IPS-18c (cell line): Measurements from ENCODE around the gene TMEM167B.
"Not testable (repeated sequence)": the region's sequence is repeated elsewhere in the genome, so short reads cannot be mapped to it uniquely, and the experiment has no call there.

Experiments used
- H3K4me3 ChIP-seq: 2 replicates; pipeline ENCODE4 v1.7.0; 2013; ENCODE audit warnings: low read depth, mild to moderate bottlenecking, low read length, moderate library complexity; ENCODE audit not compliant: insufficient read depth
- H3K9me3 ChIP-seq: one replicate; pipeline ENCODE4 v1.6.1; 2013; ENCODE audit warnings: mild to moderate bottlenecking, low read length, moderate library complexity; ENCODE audit not compliant: control insufficient read depth, insufficient read depth

TMEM167B gene

GRCh38 chr1:109090196-109091077, at the start of gene TMEM167B:
Gene TMEM167B, plus strand, starts transcription at chr1:109090764. Its CDS starts 109 bp downstream, at chr1:109090873.
- no peaks in the 10 kb centered on the region for H3K9me3 ChIP-seq

GRCh38 chr1:109040989-109041620, 49.5 kb upstream of the TMEM167B start:
- Histone ChIP-seq H3K9me3 (no peaks in the 10 kb centered on the region), H3K4me3 (peak overlapping the region; percentile 94)

More at GRCh38 chr1:109090196-109091077, at the start of gene TMEM167B:
- peak within 1 kb of the TSS; percentile 88 for H3K4me3 ChIP-seq

- Histone ChIP-seq H3K4me3 (peak within 1 kb of the TSS; percentile 94), H3K9me3 (no peaks in the 10 kb centered on the region)
Observed at GRCh38 chr1:109041621-109042468, 48.7 kb upstream of the TMEM167B start, which contains the start of gene WDR47. Gene WDR47, minus strand, starts transcription at chr1:109042102. Its CDS starts 18,590 bp downstream, at chr1:109023512.

GRCh38 chr1:109045595-109045994, 45.0 kb upstream of the TMEM167B start:
- H3K4me3 ChIP-seq, result no peak overlapping the region
- no peaks in the 10 kb centered on the region for H3K9me3 ChIP-seq

GRCh38 chr1:109046671-109047070, 43.9 kb upstream of the TMEM167B start:
- Histone ChIP-seq H3K9me3 (no peaks in the 10 kb centered on the region), H3K4me3 (no peak overlapping the region)

GRCh38 chr1:109047339-109047738, 43.2 kb upstream of the TMEM167B start:
- H3K9me3 ChIP-seq, result no peaks in the 10 kb centered on the region
- no peak overlapping the region for H3K4me3 ChIP-seq

GRCh38 chr1:109048335-109048734, 42.2 kb upstream of the TMEM167B start:
- no peak overlapping the region for H3K4me3 ChIP-seq
- H3K9me3 ChIP-seq, result no peaks in the 10 kb centered on the region

- Histone ChIP-seq H3K9me3 (peaks cover 2% of the 10 kb centered on the region), H3K4me3 (no peak overlapping the region)
Observed at GRCh38 chr1:109050228-109050995, 40.2 kb upstream of the TMEM167B start.

- not testable (repeated sequence) for H3K9me3 ChIP-seq, H3K4me3 ChIP-seq
Observed at GRCh38 chr1:109052145-109052544, 38.4 kb upstream of the TMEM167B start.

- H3K4me3 ChIP-seq, result no peak overlapping the region
- H3K9me3 ChIP-seq, result peaks cover 2% of the 10 kb centered on the region
Observed at GRCh38 chr1:109056064-109056463, 34.5 kb upstream of the TMEM167B start.

GRCh38 chr1:109059026-109059425, 31.5 kb upstream of the TMEM167B start:
- Histone ChIP-seq H3K9me3 (no peaks in the 10 kb centered on the region), H3K4me3 (no peak overlapping the region)

- no peak overlapping the region for H3K4me3 ChIP-seq
- H3K9me3 ChIP-seq, result no peaks in the 10 kb centered on the region
Observed at GRCh38 chr1:109060707-109061106, 29.9 kb upstream of the TMEM167B start.

GRCh38 chr1:109061183-109061582, 29.4 kb upstream of the TMEM167B start:
- H3K9me3 ChIP-seq, result no peaks in the 10 kb centered on the region
- no peak overlapping the region for H3K4me3 ChIP-seq

- no peak overlapping the region for H3K4me3 ChIP-seq
- no peaks in the 10 kb centered on the region for H3K9me3 ChIP-seq
Observed at GRCh38 chr1:109065137-109065536, 25.4 kb upstream of the TMEM167B start.

- H3K9me3 ChIP-seq, result no peaks in the 10 kb centered on the region
- H3K4me3 ChIP-seq, result no peak overlapping the region
Observed at GRCh38 chr1:109067883-109068282, 22.7 kb upstream of the TMEM167B start.

- H3K4me3 ChIP-seq, result no peak overlapping the region
- H3K9me3 ChIP-seq, result no peaks in the 10 kb centered on the region
Observed at GRCh38 chr1:109069294-109069693, 21.3 kb upstream of the TMEM167B start.
